ENCODE data around the gene DNAAF2. TPM values are rescaled to one million over a fixed set of nuclear protein-coding genes. Genes with fewer than 3 reads are reported as not detected.

DNAAF2 gene
- total and polyA plus RNA-seq, 2 of the 13 experiments (the other 11 are each of a cell fraction or from before 2014, with no cell fraction given), result 6.1 to 13.6 TPM

GRCh38 chr14:49586673-49587460 lies 48.2 kb downstream of the DNAAF2 start (continued):
- TF ChIP-seq USF2 (IDR thresholded peaks at IDR 0.05; ENCODE audit: low read depth, low read length), result no peak
- TF ChIP-seq USF2 (CRISPR knock-in tag; IDR thresholded peaks at IDR 0.05; ENCODE audit: borderline replicate concordance), result no peak
- peak; percentile 56; the same call in 1 of the 2 replicates for TF ChIP-seq RFXAP (CRISPR knock-in tag; IDR thresholded peaks at IDR 0.05; ENCODE audit: borderline replicate concordance)
- no peak for TF ChIP-seq ETS1 (CRISPR knock-in tag; IDR thresholded peaks at IDR 0.05)
- no peak for TF ChIP-seq PCBP1 (IDR thresholded peaks at IDR 0.05; ENCODE audit: borderline replicate concordance, low read depth, low read length)
- no peak for TF ChIP-seq KDM5A (IDR thresholded peaks at IDR 0.05; ENCODE audit: borderline replicate concordance, low read length)
- TF ChIP-seq, protein P1, sequence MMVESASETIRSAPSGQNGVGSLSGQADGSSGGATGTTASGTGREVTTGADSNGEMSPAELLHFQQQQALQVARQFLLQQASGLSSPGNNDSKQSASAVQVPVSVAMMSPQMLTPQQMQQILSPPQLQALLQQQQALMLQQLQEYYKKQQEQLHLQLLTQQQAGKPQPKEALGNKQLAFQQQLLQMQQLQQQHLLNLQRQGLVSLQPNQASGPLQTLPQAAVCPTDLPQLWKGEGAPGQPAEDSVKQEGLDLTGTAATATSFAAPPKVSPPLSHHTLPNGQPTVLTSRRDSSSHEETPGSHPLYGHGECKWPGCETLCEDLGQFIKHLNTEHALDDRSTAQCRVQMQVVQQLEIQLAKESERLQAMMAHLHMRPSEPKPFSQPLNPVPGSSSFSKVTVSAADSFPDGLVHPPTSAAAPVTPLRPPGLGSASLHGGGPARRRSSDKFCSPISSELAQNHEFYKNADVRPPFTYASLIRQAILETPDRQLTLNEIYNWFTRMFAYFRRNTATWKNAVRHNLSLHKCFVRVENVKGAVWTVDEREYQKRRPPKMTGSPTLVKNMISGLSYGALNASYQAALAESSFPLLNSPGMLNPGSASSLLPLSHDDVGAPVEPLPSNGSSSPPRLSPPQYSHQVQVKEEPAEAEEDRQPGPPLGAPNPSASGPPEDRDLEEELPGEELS (CRISPR knock-in tag; IDR thresholded peaks at IDR 0.05), result 0 out of 2 replicates have a peak, but pooled peaks have one; percentile 26
- peak; percentile 47 for TF ChIP-seq NR2F6 (IDR thresholded peaks at IDR 0.05)
- TF ChIP-seq NR2F6 (CRISPR knock-in tag; IDR thresholded peaks at IDR 0.05), result peak; percentile 44; the same call in 1 of the 2 replicates
- TF ChIP-seq, protein P2, sequence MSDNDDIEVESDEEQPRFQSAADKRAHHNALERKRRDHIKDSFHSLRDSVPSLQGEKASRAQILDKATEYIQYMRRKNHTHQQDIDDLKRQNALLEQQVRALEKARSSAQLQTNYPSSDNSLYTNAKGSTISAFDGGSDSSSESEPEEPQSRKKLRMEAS (IDR thresholded peaks at IDR 0.05), result no peak
- TF ChIP-seq ZNF3 (CRISPR knock-in tag; IDR thresholded peaks at IDR 0.05), result peak; percentile 72; the same call in 1 of the 2 replicates
- peak; percentile 31; the same call in 1 of the 2 replicates for TF ChIP-seq ZNF878 (CRISPR knock-in tag; IDR thresholded peaks at IDR 0.05)
- TF ChIP-seq MBNL3 (CRISPR knock-in tag; conservative IDR thresholded peaks at IDR 0.05), result no peak
- TF ChIP-seq UBTF (CRISPR knock-in tag; IDR thresholded peaks at IDR 0.05), result peak; percentile 11; the same call in 1 of the 2 replicates
- TF ChIP-seq, protein P3, sequence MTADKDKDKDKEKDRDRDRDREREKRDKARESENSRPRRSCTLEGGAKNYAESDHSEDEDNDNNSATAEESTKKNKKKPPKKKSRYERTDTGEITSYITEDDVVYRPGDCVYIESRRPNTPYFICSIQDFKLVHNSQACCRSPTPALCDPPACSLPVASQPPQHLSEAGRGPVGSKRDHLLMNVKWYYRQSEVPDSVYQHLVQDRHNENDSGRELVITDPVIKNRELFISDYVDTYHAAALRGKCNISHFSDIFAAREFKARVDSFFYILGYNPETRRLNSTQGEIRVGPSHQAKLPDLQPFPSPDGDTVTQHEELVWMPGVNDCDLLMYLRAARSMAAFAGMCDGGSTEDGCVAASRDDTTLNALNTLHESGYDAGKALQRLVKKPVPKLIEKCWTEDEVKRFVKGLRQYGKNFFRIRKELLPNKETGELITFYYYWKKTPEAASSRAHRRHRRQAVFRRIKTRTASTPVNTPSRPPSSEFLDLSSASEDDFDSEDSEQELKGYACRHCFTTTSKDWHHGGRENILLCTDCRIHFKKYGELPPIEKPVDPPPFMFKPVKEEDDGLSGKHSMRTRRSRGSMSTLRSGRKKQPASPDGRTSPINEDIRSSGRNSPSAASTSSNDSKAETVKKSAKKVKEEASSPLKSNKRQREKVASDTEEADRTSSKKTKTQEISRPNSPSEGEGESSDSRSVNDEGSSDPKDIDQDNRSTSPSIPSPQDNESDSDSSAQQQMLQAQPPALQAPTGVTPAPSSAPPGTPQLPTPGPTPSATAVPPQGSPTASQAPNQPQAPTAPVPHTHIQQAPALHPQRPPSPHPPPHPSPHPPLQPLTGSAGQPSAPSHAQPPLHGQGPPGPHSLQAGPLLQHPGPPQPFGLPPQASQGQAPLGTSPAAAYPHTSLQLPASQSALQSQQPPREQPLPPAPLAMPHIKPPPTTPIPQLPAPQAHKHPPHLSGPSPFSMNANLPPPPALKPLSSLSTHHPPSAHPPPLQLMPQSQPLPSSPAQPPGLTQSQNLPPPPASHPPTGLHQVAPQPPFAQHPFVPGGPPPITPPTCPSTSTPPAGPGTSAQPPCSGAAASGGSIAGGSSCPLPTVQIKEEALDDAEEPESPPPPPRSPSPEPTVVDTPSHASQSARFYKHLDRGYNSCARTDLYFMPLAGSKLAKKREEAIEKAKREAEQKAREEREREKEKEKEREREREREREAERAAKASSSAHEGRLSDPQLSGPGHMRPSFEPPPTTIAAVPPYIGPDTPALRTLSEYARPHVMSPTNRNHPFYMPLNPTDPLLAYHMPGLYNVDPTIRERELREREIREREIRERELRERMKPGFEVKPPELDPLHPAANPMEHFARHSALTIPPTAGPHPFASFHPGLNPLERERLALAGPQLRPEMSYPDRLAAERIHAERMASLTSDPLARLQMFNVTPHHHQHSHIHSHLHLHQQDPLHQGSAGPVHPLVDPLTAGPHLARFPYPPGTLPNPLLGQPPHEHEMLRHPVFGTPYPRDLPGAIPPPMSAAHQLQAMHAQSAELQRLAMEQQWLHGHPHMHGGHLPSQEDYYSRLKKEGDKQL (CRISPR knock-in tag; IDR thresholded peaks at IDR 0.05; ENCODE audit: low read depth), result no peak
